GM21526 (cell line): ENCODE results near the gene PCDHGB4.
"Not testable (repeated sequence)": the region's sequence is repeated elsewhere in the genome, so short reads cannot be mapped to it uniquely, and the experiment has no call there.

Source experiments
- ATAC-seq: cut with Tn5 transposase; IDR thresholded peaks from one replicate; pipeline ENCODE4 v1.9.1; 2021; ENCODE audit warnings: moderate library complexity; ENCODE audit not compliant: unreplicated experiment, low FRiP score

PCDHGB4 gene

GRCh38 chr5:141397756-141398551, 10.5 kb downstream of the PCDHGB4 start, which contains the start of gene PCDHGB5:
Gene PCDHGB5, plus strand, starts transcription at chr5:141397947. Its CDS starts 181 bp downstream, at chr5:141398128.
- ATAC-seq: peak; percentile 93

GRCh38 chr5:141398608-141399007, 11.1 kb downstream of the PCDHGB4 start:
- ATAC-seq: no peak

- ATAC-seq: no peak
Measured at GRCh38 chr5:141399555-141400258, 12.2 kb downstream of the PCDHGB4 start.

DNA sequence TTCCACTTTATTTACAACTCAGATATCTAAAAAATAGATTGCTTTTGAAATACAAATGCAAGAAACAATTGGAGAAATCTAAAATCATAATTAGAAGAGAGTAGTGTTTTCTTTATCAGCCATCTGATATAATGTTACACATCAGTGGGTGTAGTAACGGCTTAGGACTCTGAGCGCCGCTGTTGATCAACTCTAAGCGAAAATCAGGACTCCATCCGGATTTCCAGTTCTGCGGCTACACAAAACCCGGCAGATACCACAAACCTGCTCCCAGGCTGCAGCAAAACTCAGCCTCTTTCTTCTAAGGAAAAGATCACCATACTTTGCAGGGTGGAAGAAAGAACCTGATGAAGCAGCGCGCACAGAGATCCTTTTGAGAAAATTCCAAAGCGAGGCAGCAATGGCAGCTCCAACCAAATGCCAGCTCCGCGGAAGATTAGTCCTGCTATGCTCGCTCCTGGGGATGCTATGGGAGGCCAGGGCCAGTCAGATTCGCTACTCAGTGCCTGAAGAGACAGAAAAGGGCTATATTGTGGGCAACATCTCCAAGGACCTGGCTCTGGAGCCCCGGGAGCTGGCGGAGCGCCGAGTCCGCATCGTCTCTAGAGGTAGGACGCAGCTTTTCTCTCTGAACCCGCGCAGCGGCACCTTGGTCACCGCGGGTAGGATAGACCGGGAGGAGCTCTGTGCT, 15.2 kb downstream of the PCDHGB4 start, which contains the start of gene PCDHGA9:
Gene PCDHGA9, plus strand, starts transcription at position 226 of the 691 bp plus-strand sequence. Its CDS starts 175 bp downstream, at position 401.
- ATAC-seq: no peak

GRCh38 chr5:141403387-141403786, 15.9 kb downstream of the PCDHGB4 start:
- no peak for ATAC-seq

DNA sequence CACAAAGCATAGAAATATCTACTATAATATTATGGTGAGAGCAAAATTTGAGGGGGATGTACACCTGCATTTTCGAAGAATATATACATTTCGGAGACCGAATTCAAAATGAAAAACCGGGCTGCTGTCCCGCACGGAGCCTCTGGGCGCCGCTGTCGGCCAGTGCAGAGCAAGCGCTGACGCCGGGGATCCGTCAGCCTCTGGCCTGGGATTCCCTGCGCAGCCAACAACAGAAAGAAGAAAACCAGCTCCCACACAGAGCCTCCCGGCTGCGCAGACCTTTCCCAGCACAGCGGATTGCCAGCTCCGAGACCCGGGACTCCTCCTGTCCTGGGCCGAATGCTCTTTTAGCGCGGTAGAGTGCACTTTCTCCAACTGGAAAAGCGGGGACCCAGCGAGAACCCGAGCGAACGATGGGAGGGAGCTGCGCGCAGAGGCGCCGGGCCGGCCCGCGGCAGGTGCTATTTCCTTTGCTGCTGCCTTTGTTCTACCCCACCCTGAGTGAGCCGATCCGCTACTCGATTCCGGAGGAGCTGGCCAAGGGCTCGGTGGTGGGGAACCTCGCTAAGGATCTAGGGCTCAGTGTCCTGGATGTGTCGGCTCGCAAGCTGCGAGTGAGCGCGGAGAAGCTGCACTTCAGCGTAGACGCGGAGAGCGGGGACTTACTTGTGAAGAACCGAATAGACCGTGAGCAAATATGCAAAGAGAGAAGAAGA, 20.4 kb downstream of the PCDHGB4 start, which contains the start of gene PCDHGB6:
Gene PCDHGB6, plus strand, starts transcription at position 232 of the 716 bp plus-strand sequence. Its CDS starts 182 bp downstream, at position 414.
- peak; percentile 75 for ATAC-seq

GRCh38 chr5:141409598-141410306, 22.3 kb downstream of the PCDHGB4 start:
- ATAC-seq: no peak

DNA sequence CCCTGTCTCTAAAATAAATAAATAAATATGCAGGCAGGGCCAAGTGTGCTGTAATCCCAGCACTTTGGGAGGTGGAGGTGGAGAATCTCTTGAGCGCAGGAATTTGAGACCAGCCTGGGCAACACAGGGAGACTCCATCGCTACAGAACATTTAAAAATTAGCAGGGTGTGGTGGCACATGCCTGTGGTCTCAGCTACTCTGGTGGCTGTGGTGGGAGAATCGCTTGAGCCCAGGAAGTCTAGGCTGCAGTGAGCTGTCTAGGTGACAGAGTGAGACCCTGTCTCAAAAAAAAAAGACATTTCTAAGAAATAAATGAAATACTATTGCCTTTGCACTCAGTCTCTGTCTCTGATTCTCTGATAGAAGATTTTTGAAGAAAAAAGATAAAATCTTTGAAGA, 24.1 kb downstream of the PCDHGB4 start:
- no peak for ATAC-seq

GRCh38 chr5:141412854-141413539, 25.5 kb downstream of the PCDHGB4 start, which contains the start of gene PCDHGA10:
Gene PCDHGA10, plus strand, starts transcription at chr5:141412987. Its CDS starts 189 bp downstream, at chr5:141413176.
- ATAC-seq: peak; percentile 84

- ATAC-seq: no peak
Measured at GRCh38 chr5:141413540-141414069, 26.1 kb downstream of the PCDHGB4 start.

GRCh38 chr5:141414548-141415274, 27.2 kb downstream of the PCDHGB4 start:
- ATAC-seq: not testable (repeated sequence)

GRCh38 chr5:141415275-141415618, 27.7 kb downstream of the PCDHGB4 start:
- not testable (repeated sequence) for ATAC-seq

DNA sequence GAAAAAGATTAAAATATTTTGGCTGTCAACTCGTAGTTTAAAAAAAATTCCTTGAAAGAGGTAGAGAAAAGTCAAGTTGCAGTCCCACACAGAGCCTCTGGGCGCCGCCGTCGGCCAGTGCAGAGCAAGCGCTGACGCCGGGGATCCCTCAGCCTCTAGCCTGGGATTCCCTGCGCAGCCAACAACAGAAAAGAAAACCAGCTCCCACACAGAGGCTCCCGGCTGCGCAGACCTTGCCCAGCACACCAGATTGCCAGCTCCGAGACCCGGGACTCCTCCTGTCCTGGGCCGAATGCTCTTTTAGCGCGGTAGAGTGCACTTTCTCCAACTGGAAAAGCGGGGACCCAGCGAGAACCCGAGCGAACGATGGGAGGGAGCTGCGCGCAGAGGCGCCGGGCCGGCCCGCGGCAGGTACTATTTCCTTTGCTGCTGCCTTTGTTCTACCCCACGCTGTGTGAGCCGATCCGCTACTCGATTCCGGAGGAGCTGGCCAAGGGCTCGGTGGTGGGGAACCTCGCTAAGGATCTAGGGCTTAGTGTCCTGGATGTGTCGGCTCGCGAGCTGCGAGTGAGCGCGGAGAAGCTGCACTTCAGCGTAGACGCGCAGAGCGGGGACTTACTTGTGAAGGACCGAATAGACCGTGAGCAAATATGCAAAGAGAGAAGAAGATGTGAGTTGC, 30.1 kb downstream of the PCDHGB4 start, which contains the start of gene PCDHGB7:
Gene PCDHGB7, plus strand, starts transcription at position 184 of the 679 bp plus-strand sequence. Its CDS starts 183 bp downstream, at position 367.
- peak; percentile 38 for ATAC-seq

- ATAC-seq: no peak
Measured at GRCh38 chr5:141419074-141419880, 31.8 kb downstream of the PCDHGB4 start.

DNA sequence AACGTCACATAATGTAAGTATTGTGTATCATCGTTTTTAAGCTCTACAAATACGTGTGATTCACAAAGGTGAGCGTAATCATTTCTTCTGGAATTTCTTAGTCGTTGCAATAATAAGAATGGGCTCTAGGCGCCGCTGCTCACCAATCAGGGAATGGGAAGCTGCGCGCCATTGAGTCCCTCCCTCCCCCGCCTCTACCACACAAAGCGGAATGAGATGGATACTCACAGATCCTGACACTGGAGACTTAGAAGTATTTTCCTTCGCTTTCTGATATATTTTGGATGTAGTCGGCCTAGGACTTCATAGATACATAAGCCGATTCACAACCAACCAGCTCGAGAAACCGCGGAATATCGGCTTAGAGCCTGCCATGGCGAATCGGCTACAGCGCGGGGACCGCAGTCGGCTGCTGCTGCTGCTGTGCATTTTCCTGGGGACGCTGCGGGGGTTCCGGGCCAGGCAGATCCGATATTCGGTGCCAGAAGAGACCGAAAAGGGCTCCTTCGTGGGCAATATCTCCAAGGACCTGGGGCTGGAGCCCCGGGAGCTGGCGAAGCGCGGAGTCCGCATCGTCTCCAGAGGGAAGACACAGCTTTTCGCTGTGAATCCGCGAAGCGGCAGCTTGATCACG, 33.5 kb downstream of the PCDHGB4 start, which contains the start of gene PCDHGA11:
Gene PCDHGA11, plus strand, starts transcription at position 197 of the 634 bp plus-strand sequence. Its CDS starts 177 bp downstream, at position 374.
- ATAC-seq: peak; percentile 69

- no peak for ATAC-seq
Measured at GRCh38 chr5:141421489-141421855, 34.0 kb downstream of the PCDHGB4 start.
